B cell (primary cell): ENCODE measurements around the gene MAMLD1.

Source experiments
- EZH2 ChIP-seq: IDR thresholded peaks from 2 replicates; pipeline ENCODE4 v1.6.1; 2012; ENCODE audit warnings: borderline replicate concordance, low read depth, mild to moderate bottlenecking, moderate library complexity, low read length; ENCODE audit not compliant: insufficient read depth, poor library complexity, severe bottlenecking
- TF ChIP-seq, protein P1 (sequence below): fragments of 200-600 bp; IDR thresholded peaks from one replicate; pipeline ENCODE4 v1.8.0; 2022; ENCODE audit warnings: antibody characterized with exemption, mild to moderate bottlenecking

DNA sequence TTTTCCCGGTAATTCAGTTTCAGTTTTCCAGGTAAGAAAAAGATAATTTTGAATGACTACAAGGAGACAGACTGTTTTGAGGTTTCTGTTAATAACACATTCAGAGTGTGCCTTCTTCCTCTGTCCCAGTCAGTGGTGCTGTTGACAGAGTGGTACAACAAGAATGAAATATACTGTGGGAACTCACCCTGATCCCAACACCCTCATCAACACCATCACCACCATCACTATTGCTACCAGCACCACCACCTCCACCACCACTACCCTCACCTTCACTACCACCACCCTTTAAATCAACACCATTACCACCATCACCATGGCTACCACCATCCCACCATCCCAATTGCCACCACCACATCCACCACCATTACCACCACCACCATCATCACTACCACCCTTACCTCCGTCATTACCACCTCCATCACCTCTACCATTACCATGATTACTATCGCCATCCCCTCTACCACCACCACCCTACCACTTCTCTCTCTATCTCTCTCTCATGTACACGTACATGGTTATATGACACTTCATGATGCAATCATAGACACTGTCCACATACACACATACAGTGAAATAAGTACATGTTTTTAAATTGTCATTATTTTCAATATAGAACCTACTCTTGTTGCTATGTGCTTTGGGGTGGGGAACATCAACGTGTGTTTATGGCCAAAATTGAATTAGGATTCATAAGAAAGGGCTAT lies 91.5 kb downstream of the MAMLD1 start:
- no peak for TF ChIP-seq EZH2
- TF ChIP-seq, protein P1, sequence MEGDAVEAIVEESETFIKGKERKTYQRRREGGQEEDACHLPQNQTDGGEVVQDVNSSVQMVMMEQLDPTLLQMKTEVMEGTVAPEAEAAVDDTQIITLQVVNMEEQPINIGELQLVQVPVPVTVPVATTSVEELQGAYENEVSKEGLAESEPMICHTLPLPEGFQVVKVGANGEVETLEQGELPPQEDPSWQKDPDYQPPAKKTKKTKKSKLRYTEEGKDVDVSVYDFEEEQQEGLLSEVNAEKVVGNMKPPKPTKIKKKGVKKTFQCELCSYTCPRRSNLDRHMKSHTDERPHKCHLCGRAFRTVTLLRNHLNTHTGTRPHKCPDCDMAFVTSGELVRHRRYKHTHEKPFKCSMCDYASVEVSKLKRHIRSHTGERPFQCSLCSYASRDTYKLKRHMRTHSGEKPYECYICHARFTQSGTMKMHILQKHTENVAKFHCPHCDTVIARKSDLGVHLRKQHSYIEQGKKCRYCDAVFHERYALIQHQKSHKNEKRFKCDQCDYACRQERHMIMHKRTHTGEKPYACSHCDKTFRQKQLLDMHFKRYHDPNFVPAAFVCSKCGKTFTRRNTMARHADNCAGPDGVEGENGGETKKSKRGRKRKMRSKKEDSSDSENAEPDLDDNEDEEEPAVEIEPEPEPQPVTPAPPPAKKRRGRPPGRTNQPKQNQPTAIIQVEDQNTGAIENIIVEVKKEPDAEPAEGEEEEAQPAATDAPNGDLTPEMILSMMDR, result no peak
